ENCODE measurements around the gene SYCP1. TPM values are rescaled to one million over a fixed set of nuclear protein-coding genes. Genes with fewer than 3 reads are reported as not detected.
A peak's percentile ranks its signal among the peaks of the same experiment; 100 is the strongest.
"Not testable (repeated sequence)": the region's sequence is repeated elsewhere in the genome, so short reads cannot be mapped to it uniquely, and the experiment has no call there.

SYCP1 gene
- total and polyA plus RNA-seq, 5 experiments from 2014 or later: not detected

GRCh38 chr1:114892194-114892918 lies 37.7 kb downstream of the SYCP1 start:
- no peak overlapping the region for H3K27ac Mint-ChIP-seq
- ATAC-seq (no peak), DNase-seq (no peak)
- H3K36me3 Mint-ChIP-seq: no peaks in the 10 kb centered on the region
- H3K9me3 Mint-ChIP-seq: no peaks in the 10 kb centered on the region
- H3K4me3 Mint-ChIP-seq: no peak overlapping the region
- no peaks in the 10 kb centered on the region for H3K4me1 Mint-ChIP-seq
- H3K27me3 Mint-ChIP-seq: peaks cover 12 to 37% (median 28%) of the 10 kb centered on the region in 5 donors
- POLR2A ChIA-PET: no interaction called here

GRCh38 chr1:114896795-114897194 lies 42.1 kb downstream of the SYCP1 start:
- POLR2A ChIA-PET: no interaction called here
- H3K27me3 Mint-ChIP-seq: peaks cover 14 to 40% (median 25%) of the 10 kb centered on the region in 5 donors
- no peak for DNase-seq
- H3K4me1 Mint-ChIP-seq: no peaks in the 10 kb centered on the region
- no peak overlapping the region for H3K4me3 Mint-ChIP-seq
- no peaks in the 10 kb centered on the region for H3K9me3 Mint-ChIP-seq
- no peak for ATAC-seq
- H3K36me3 Mint-ChIP-seq: no peaks in the 10 kb centered on the region
- no peak overlapping the region for H3K27ac Mint-ChIP-seq

- POLR2A ChIA-PET: no interaction called here
- ATAC-seq: no peak
- H3K36me3 Mint-ChIP-seq: no peaks in the 10 kb centered on the region
- DNase-seq: no peak
- peaks cover 3 to 10% (median 5%) of the 10 kb centered on the region in 5 donors for H3K27me3 Mint-ChIP-seq
- peaks cover 0 to 4% (median 0%) of the 10 kb centered on the region in 9 donors for H3K9me3 Mint-ChIP-seq
- H3K4me1 Mint-ChIP-seq: no peaks in the 10 kb centered on the region
- H3K27ac Mint-ChIP-seq: no peak overlapping the region
- H3K4me3 Mint-ChIP-seq: no peak overlapping the region
Observed at GRCh38 chr1:114901814-114902213, 47.2 kb downstream of the SYCP1 start.

- peaks cover 0 to 4% (median 0%) of the 10 kb centered on the region in 9 donors for H3K9me3 Mint-ChIP-seq
- no peak for DNase-seq
- no peaks in the 10 kb centered on the region for H3K4me1 Mint-ChIP-seq
- POLR2A ChIA-PET: no interaction called here
- H3K36me3 Mint-ChIP-seq: no peaks in the 10 kb centered on the region
- ATAC-seq: no peak
- H3K4me3 Mint-ChIP-seq: no peak overlapping the region
- H3K27me3 Mint-ChIP-seq: peaks cover 2 to 5% (median 3%) of the 10 kb centered on the region in 5 donors
- H3K27ac Mint-ChIP-seq: no peak overlapping the region
Observed at GRCh38 chr1:114902343-114902742, 47.7 kb downstream of the SYCP1 start.

- H3K4me1 Mint-ChIP-seq: no peaks in the 10 kb centered on the region
- H3K36me3 Mint-ChIP-seq: no peaks in the 10 kb centered on the region
- peaks cover 0 to 4% (median 0%) of the 10 kb centered on the region in 9 donors for H3K9me3 Mint-ChIP-seq
- no peak overlapping the region for H3K27ac Mint-ChIP-seq
- H3K4me3 Mint-ChIP-seq: no peak overlapping the region
- DNase-seq (no peak), ATAC-seq (no peak)
- H3K27me3 Mint-ChIP-seq: peaks cover 0 to 7% (median 2%) of the 10 kb centered on the region in 5 donors
- POLR2A ChIA-PET: no interaction called here
Observed at GRCh38 chr1:114903480-114903879, 48.8 kb downstream of the SYCP1 start.

- POLR2A ChIA-PET, H3K36me3 Mint-ChIP-seq, ATAC-seq, H3K27ac Mint-ChIP-seq, H3K9me3 Mint-ChIP-seq, H3K4me1 Mint-ChIP-seq, H3K4me3 Mint-ChIP-seq, DNase-seq: not testable (repeated sequence)
- H3K27me3 Mint-ChIP-seq: peaks cover 20 to 44% (median 32%) of the 10 kb centered on the region in 5 donors
Observed at GRCh38 chr1:114915720-114916119, 61.1 kb downstream of the SYCP1 start.

- Mint-ChIP-seq H3K9me3 (peaks cover 0 to 14% (median 6%) of the 10 kb centered on the region in 9 donors), H3K4me1 (no peaks in the 10 kb centered on the region), H3K4me3 (no peak overlapping the region), H3K27ac (no peak overlapping the region), H3K27me3 (peaks cover 30 to 61% (median 33%) of the 10 kb centered on the region in 5 donors), H3K36me3 (peaks cover 3 to 7% (median 6%) of the 10 kb centered on the region in 3 donors)
- ATAC-seq (no peak), DNase-seq (no peak)
- POLR2A ChIA-PET: no interaction called here
Observed at GRCh38 chr1:114926607-114927006, 71.9 kb downstream of the SYCP1 start.

- Mint-ChIP-seq H3K9me3 (peaks cover 1 to 22% (median 8%) of the 10 kb centered on the region in 9 donors), H3K4me3 (no peak overlapping the region), H3K27ac (no peak overlapping the region), H3K36me3 (peaks cover 3 to 15% (median 8%) of the 10 kb centered on the region in 3 donors), H3K4me1 (no peaks in the 10 kb centered on the region), H3K27me3 (peaks cover 27 to 53% (median 27%) of the 10 kb centered on the region in 5 donors)
- DNase-seq (no peak), ATAC-seq (no peak)
- POLR2A ChIA-PET: no interaction called here
Observed at GRCh38 chr1:114927401-114927800, 72.7 kb downstream of the SYCP1 start.

- H3K27ac Mint-ChIP-seq: no peak overlapping the region
- ATAC-seq (no peak), DNase-seq (no peak)
- no peak overlapping the region for H3K4me3 Mint-ChIP-seq
- peaks cover 0 to 8% (median 2%) of the 10 kb centered on the region in 9 donors for H3K9me3 Mint-ChIP-seq
- H3K36me3 Mint-ChIP-seq: no peaks in the 10 kb centered on the region
- POLR2A ChIA-PET: no interaction called here
- H3K27me3 Mint-ChIP-seq: peaks cover 22 to 44% (median 31%) of the 10 kb centered on the region in 5 donors
- H3K4me1 Mint-ChIP-seq: no peaks in the 10 kb centered on the region
Observed at GRCh38 chr1:114956570-114956969, 101.9 kb downstream of the SYCP1 start.

GRCh38 chr1:114959423-114959822 lies 104.8 kb downstream of the SYCP1 start:
- POLR2A ChIA-PET: no interaction called here
- peaks cover 0 to 18% (median 3%) of the 10 kb centered on the region in 9 donors for H3K9me3 Mint-ChIP-seq
- H3K27me3 Mint-ChIP-seq: peaks cover 34 to 46% (median 45%) of the 10 kb centered on the region in 5 donors
- no peaks in the 10 kb centered on the region for H3K4me1 Mint-ChIP-seq
- no peak overlapping the region for H3K4me3 Mint-ChIP-seq
- ATAC-seq (no peak), DNase-seq (no peak)
- no peak overlapping the region for H3K27ac Mint-ChIP-seq
- no peaks in the 10 kb centered on the region for H3K36me3 Mint-ChIP-seq

GRCh38 chr1:114976891-114977290 lies 122.2 kb downstream of the SYCP1 start:
- ATAC-seq: no peak
- POLR2A ChIA-PET: no interaction called here
- Mint-ChIP-seq H3K36me3 (peaks cover 0 to 4% (median 2%) of the 10 kb centered on the region in 3 donors), H3K27ac (no peak overlapping the region), H3K27me3 (peaks cover 11 to 30% (median 14%) of the 10 kb centered on the region in 5 donors), H3K4me1 (no peaks in the 10 kb centered on the region), H3K9me3 (peaks cover 0 to 4% (median 4%) of the 10 kb centered on the region in 9 donors), H3K4me3 (no peak overlapping the region)
- no peak for DNase-seq

- peaks cover 4 to 23% (median 10%) of the 10 kb centered on the region in 5 donors for H3K27me3 Mint-ChIP-seq
- H3K27ac Mint-ChIP-seq: no peak overlapping the region
- H3K9me3 Mint-ChIP-seq: peaks cover 6 to 20% (median 15%) of the 10 kb centered on the region in 9 donors
- H3K4me1 Mint-ChIP-seq: no peaks in the 10 kb centered on the region
- H3K4me3 Mint-ChIP-seq: no peak overlapping the region
- POLR2A ChIA-PET: interaction anchor here (1.0 kb wide), 1 partner anchor 133 kb away, joined by 3 read pairs; no protein-coding TSS in a partner anchor
- ATAC-seq (peak; percentile 36 to 54), DNase-seq (peak; percentile 38 to 81 (median 66))
- H3K36me3 Mint-ChIP-seq: peaks cover 0 to 15% (median 13%) of the 10 kb centered on the region in 3 donors
Observed at GRCh38 chr1:114979278-114979891, 124.7 kb downstream of the SYCP1 start.

- Mint-ChIP-seq H3K4me1 (no peaks in the 10 kb centered on the region), H3K9me3 (peaks cover 10 to 25% (median 16%) of the 10 kb centered on the region in 9 donors), H3K4me3 (no peak overlapping the region), H3K36me3 (peaks cover 0 to 19% (median 18%) of the 10 kb centered on the region in 3 donors), H3K27ac (peak overlapping the region in 1 of 10 donors; percentile 37), H3K27me3 (peaks cover 0 to 12% (median 1%) of the 10 kb centered on the region in 5 donors)
- no peak for DNase-seq
- ATAC-seq: no peak
- POLR2A ChIA-PET: no interaction called here
Observed at GRCh38 chr1:114982251-114982650, 127.6 kb downstream of the SYCP1 start.
